Spleen (tissue), 11 donors: ENCODE data around the gene APBA3. TPM values are rescaled to one million over a fixed set of nuclear protein-coding genes. Genes with fewer than 3 reads are reported as not detected.
A peak's percentile ranks its signal among the peaks of the same experiment; 100 is the strongest.

Experiments
- DNase-seq: peaks from one replicate; pipeline ENCODE4 v3.0.0-alpha.2; 2020
- H3K27ac ChIP-seq, 8 donors: fragments of 200-600 bp; sonication (generic) in 7 of 8; 1 replicate in 4 of 8; 2 replicates in 4 of 8; pipeline versions ENCODE4 v1.5.0 to v1.8.0; 2016 to 2021; ENCODE audit warnings: inconsistent platforms in 4 of 8, mild to moderate bottlenecking in 4 of 8, moderate library complexity in 1 of 8
- H3K27me3 ChIP-seq, 7 donors: fragments of 200-600 bp; sonication (generic) in 6 of 7; replicated peaks in 1 of 7; 1 replicate in 4 of 7; 2 replicates in 3 of 7; pipeline versions ENCODE4 v1.5.0 to v1.8.0; 2016 to 2021; ENCODE audit warnings: inconsistent platforms in 3 of 7, mild to moderate bottlenecking in 1 of 7
- H3K36me3 ChIP-seq, 6 donors: fragments of 200-600 bp; sonication (generic) in 5 of 6; 1 replicate in 4 of 6; 2 replicates in 2 of 6; pipeline versions ENCODE4 v1.5.0 to v1.8.0; 2016 to 2021; ENCODE audit warnings: inconsistent platforms in 2 of 6
- H3K4me1 ChIP-seq, 6 donors: fragments of 200-600 bp; sonication (generic) in 5 of 6; 1 replicate in 3 of 6; 2 replicates in 3 of 6; pipeline versions ENCODE4 v1.5.0 to v1.8.0; 2016 to 2021; ENCODE audit warnings: inconsistent platforms in 3 of 6
- H3K4me3 ChIP-seq, 8 donors: fragments of 200-600 bp; sonication (generic) in 7 of 8; 1 replicate in 4 of 8; 2 replicates in 4 of 8; pipeline versions ENCODE4 v1.5.0 to v1.8.0; 2016 to 2021; ENCODE audit warnings: inconsistent platforms in 4 of 8, mild to moderate bottlenecking in 4 of 8, moderate library complexity in 2 of 8
- H3K9me3 ChIP-seq, 8 donors: fragments of 200-600 bp; sonication (generic) in 7 of 8; 1 replicate in 4 of 8; 2 replicates in 4 of 8; pipeline versions ENCODE4 v1.5.0 to v1.8.0; 2016 to 2021; ENCODE audit warnings: inconsistent platforms in 4 of 8
- CTCF ChIP-seq, 11 experiments: fragments of 200-600 bp in 7 of 11; fragments of 450-650 bp in 4 of 11; sonication (generic) in 4 of 11; IDR thresholded peaks in 8 of 11; conservative IDR thresholded peaks in 3 of 11; 1 replicate in 7 of 11; 2 replicates in 4 of 11; pipeline versions ENCODE4 v1.4.0 to v1.8.0; 2016 to 2021; ENCODE audit warnings: antibody characterized with exemption in 11 of 11, inconsistent platforms in 4 of 11, mild to moderate bottlenecking in 1 of 11
- POLR2A ChIP-seq, 3 donors: fragments of 450-650 bp; IDR thresholded peaks; one replicate each; pipeline ENCODE4 v1.5.1; 2017; ENCODE audit warnings: antibody characterized with exemption in 3 of 3, mild to moderate bottlenecking in 1 of 3
- POLR2AphosphoS5 ChIP-seq, 3 donors: sonication (generic); formaldehyde crosslinking; IDR thresholded peaks; one replicate each; pipeline ENCODE4 v1.5.1; 2017; ENCODE audit warnings: antibody characterized with exemption in 3 of 3
- WGBS, 5 donors: extraction: QIAGEN DNeasy Blood & Tissue Kit in 3 of 5; methylation state at CpG; one replicate each; pipeline versions ENCODE4 v1.1.5 to v1.1.7; 2013 to 2018; 5-methylcytosine and 5-hydroxymethylcytosine counted together
- intact Hi-C: fragments of 100-400 bp; cut with DNase I; formaldehyde crosslinking; loops from one replicate; pipeline ENCODE4 v1.15.0; 2023; ENCODE audit warnings: low total_unique reads
- polyA plus RNA-seq, 3 donors: library from polyadenylated mRNA; stranded (reverse); fragments of 200-250 nt; gene quantifications; one replicate each; pipeline ENCODE4 v1.2.1, GENCODE V29; 2013
- total RNA-seq, 7 donors: library from RNA; depleted of rRNA in 3 of 7; stranded (reverse); fragments of >200 nt in 3 of 7; fragmentation: NEBNext Ultra II Directional in 4 of 7; extraction: Animal tissue kit (Norgen Biotek cat#: 25700) in 4 of 7; gene quantifications; one replicate each; pipeline versions ENCODE4 v1.1.0 to v1.2.1, GENCODE V29; 2016 to 2021
- donor health status: healthy with polysubstance abuse.
- donor health status: DM: no; HTN: no; CAD: no; lungs with moderate emphysema.
- donor health status: DM: no; HTN: no; CAD: no.
- donor health status: Bipolar disorder and iron deficiency.
- donor health status: healthy.
- donor health status: DM: no; HTN: no; CAD: no.
- donor health status: DM: yes; HTN: yes; CAD: no.

The APBA3 gene
- total and polyA plus RNA-seq, 10 donors: 17.1 to 37.1 (median 31.9) TPM

GRCh38 chr19:3785938-3786824, 24.7 kb upstream of the APBA3 start, which contains the start of gene MATK:
Gene MATK (minus strand): TSS chr19:3786381. CDS start chr19:3785135, 1,246 bp downstream.
- Histone ChIP-seq H3K4me3 (peak within 1 kb of the TSS; percentile 54 to 82 (median 57)), H3K36me3 (peaks cover 0 to 29% (median 0%) of the 10 kb centered on the region in 6 donors), H3K27me3 (peaks cover 0 to 50% (median 23%) of the 10 kb centered on the region in 7 donors), H3K4me1 (peaks cover 4 to 30% (median 20%) of the 10 kb centered on the region in 6 donors), H3K27ac (peak within 1 kb of the TSS in 7 of 8 donors; percentile 43 to 86 (median 77)), H3K9me3 (peaks cover 3 to 27% (median 20%) of the 10 kb centered on the region in 8 donors)
- intact Hi-C loops: no loop called here
- WGBS, 5 donors: 3 to 9% (median 4%) methylated on average over 39 to 101 of the region's 101 CpGs
- DNase-seq: peak; percentile 79
- TF ChIP-seq CTCF (IDR thresholded peaks at IDR 0.05 in 8 of 11, conservative IDR thresholded peaks at IDR 0.05 in 3 of 11) (no peak), POLR2A (IDR thresholded peaks at IDR 0.05) (no peak), POLR2AphosphoS5 (IDR thresholded peaks at IDR 0.05) (no peak)

DNA sequence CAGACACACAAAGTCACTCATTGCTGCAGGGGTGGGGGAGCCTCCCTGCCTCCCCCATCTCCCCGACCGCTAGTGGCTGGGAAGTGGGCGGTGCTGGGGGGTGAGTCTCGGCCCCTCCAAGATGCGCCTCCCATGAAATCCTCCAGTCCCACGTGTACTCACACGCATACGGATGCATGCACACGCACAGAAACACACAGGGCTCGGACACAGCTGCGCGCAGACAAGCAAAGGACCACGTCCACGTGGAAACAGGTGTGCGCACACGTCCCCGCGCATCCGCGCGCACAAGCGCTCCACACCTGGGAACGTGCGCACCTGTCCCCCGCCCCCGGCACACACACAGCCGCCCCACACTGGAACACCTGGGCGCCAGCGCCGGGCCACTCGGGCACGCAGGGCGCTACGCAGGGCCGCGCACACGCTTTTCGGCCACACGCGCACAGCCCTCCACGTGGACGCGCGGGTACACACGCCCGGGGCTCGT, 24.0 kb upstream of the APBA3 start:
- H3K27me3 ChIP-seq: peaks cover 0 to 50% (median 23%) of the 10 kb centered on the region in 7 donors
- H3K27ac ChIP-seq: peak overlapping the region in 7 of 8 donors; percentile 43 to 86 (median 77)
- peak overlapping the region; percentile 54 to 82 (median 57) for H3K4me3 ChIP-seq
- H3K36me3 ChIP-seq: peaks cover 0 to 29% (median 0%) of the 10 kb centered on the region in 6 donors
- intact Hi-C loops: no loop called here
- peaks cover 4 to 30% (median 20%) of the 10 kb centered on the region in 6 donors for H3K4me1 ChIP-seq
- H3K9me3 ChIP-seq: peaks cover 6 to 27% (median 24%) of the 10 kb centered on the region in 8 donors
- TF ChIP-seq POLR2AphosphoS5 (IDR thresholded peaks at IDR 0.05): no peak
- no peak for TF ChIP-seq POLR2A (IDR thresholded peaks at IDR 0.05)
- TF ChIP-seq CTCF (IDR thresholded peaks at IDR 0.05 in 8 of 11, conservative IDR thresholded peaks at IDR 0.05 in 3 of 11): no peak
- peak; percentile 77 for DNase-seq
- WGBS, 5 donors: 0 to 1% (median 1%) methylated on average over 19 to 47 of the region's 47 CpGs; no CpG with 5 or more reads in 1 of the 5 donors

DNA sequence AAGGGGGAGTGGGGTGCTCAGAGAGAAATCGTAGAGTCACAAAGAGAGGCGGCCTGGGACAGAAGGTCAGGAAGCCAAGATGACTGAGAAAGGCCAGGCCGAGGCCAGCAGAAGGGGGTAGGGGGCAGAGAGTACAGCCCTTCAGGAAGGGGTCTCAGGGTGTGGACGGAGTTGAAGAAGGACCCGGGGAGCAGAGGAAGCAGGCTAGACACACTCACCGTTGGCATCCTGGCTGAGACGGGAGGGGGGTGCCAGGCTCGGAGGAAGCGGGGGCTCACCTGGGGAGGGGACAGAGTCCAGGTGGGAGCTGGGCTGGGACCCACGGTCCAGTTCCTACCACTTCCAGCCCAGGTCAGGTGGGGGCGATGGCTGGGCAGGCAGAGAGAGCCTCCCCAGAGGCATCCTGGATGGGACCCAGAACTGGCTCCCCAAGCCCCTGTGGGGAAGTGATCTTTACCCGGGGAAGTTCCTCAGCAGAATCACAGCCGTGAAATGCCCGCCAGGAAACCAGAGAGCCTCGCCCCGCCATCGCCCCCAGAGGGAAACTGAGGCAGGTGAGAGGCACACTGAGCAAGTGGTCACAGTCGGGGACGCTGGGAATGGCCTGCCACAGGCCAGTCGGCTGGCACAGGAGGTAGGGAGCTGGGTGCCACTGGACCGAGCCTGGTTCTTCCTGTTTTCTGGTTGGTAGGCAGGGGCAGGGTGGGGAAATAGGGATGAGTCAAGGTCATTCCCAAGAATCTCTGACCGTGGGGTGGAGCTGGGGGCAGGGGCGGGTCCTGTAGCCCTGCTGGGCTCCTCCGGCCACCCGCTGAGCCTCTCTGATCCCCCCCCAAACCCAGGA, 23.3 kb upstream of the APBA3 start:
- peaks cover 0 to 29% (median 0%) of the 10 kb centered on the region in 6 donors for H3K36me3 ChIP-seq
- TF ChIP-seq POLR2AphosphoS5 (IDR thresholded peaks at IDR 0.05) (no peak), POLR2A (IDR thresholded peaks at IDR 0.05) (no peak)
- peak overlapping the region in 3 of 8 donors; percentile 80 to 86 (median 82) for H3K27ac ChIP-seq
- peaks cover 6 to 32% (median 25%) of the 10 kb centered on the region in 8 donors for H3K9me3 ChIP-seq
- H3K4me3 ChIP-seq: peak overlapping the region in 7 of 8 donors; percentile 54 to 82 (median 57)
- intact Hi-C loops: no loop called here
- WGBS, 5 donors: 22 to 35% (median 30%) methylated on average over 16 to 25 of the region's 25 CpGs
- peaks cover 0 to 49% (median 23%) of the 10 kb centered on the region in 7 donors for H3K27me3 ChIP-seq
- DNase-seq: no peak
- H3K4me1 ChIP-seq: peaks cover 4 to 30% (median 20%) of the 10 kb centered on the region in 6 donors
